ENCODE data around the gene ITFG2. TPM values are rescaled to one million over a fixed set of nuclear protein-coding genes. Genes with fewer than 3 reads are reported as not detected.

ITFG2 gene
- total RNA-seq, 1 donor from 2014 or later: 42.3 TPM

- Histone ChIP-seq H3K27ac (no peak overlapping the region), H3K9me3 (no peaks in the 10 kb centered on the region), H3K4me1 (peaks cover 21% of the 10 kb centered on the region), H3K4me3 (no peak overlapping the region), H3K36me3 (peaks cover 13% of the 10 kb centered on the region), H3K27me3 (no peaks in the 10 kb centered on the region)
- no peak for TF ChIP-seq CTCF (IDR thresholded peaks at IDR 0.05)
- intact Hi-C loops (cut with DNase I): no loop called here
- no peak for DNase-seq
- no peak for ATAC-seq
Measured at GRCh38 chr12:2793561-2793960, 18.9 kb upstream of the ITFG2 start.

- H3K9me3 ChIP-seq: no peaks in the 10 kb centered on the region
- DNase-seq (no peak), ATAC-seq (peak; percentile 41)
- intact Hi-C loops (cut with DNase I): no loop called here
- H3K27me3 ChIP-seq: no peaks in the 10 kb centered on the region
- H3K4me1 ChIP-seq: peaks cover 21% of the 10 kb centered on the region
- peaks cover 20% of the 10 kb centered on the region for H3K36me3 ChIP-seq
- H3K27ac ChIP-seq: no peak overlapping the region
- peak overlapping the region; percentile 68 for H3K4me3 ChIP-seq
- TF ChIP-seq CTCF (IDR thresholded peaks at IDR 0.05): no peak
Measured at GRCh38 chr12:2794191-2794735, 18.2 kb upstream of the ITFG2 start.

- intact Hi-C loops (cut with DNase I): no loop called here
- peak; percentile 96 for ATAC-seq
- H3K27ac ChIP-seq: peak within 1 kb of the TSS; percentile 51
Measured at GRCh38 chr12:2794736-2795289, 17.7 kb upstream of the ITFG2 start, which contains the start of gene FKBP4. FKBP4 (plus strand) TSS chr12:2794970; CDS start chr12:2795140, 170 bp downstream.

GRCh38 chr12:2795291-2796186 lies 16.9 kb upstream of the ITFG2 start:
- no peak for TF ChIP-seq CTCF (IDR thresholded peaks at IDR 0.05)
- peak overlapping the region; percentile 51 for H3K27ac ChIP-seq
- peaks cover 32% of the 10 kb centered on the region for H3K36me3 ChIP-seq
- peak overlapping the region; percentile 68 for H3K4me3 ChIP-seq
- ATAC-seq (peak; percentile 87), DNase-seq (peak; percentile 89)
- no peaks in the 10 kb centered on the region for H3K27me3 ChIP-seq
- no peaks in the 10 kb centered on the region for H3K9me3 ChIP-seq
- intact Hi-C loops (cut with DNase I): no loop called here
- H3K4me1 ChIP-seq: peaks cover 21% of the 10 kb centered on the region

More at GRCh38 chr12:2794736-2795289, 17.7 kb upstream of the ITFG2 start, which contains the start of gene FKBP4:
- H3K27me3 ChIP-seq: no peaks in the 10 kb centered on the region
- peaks cover 25% of the 10 kb centered on the region for H3K36me3 ChIP-seq
- no peaks in the 10 kb centered on the region for H3K9me3 ChIP-seq
- DNase-seq: peak; percentile 95
- peaks cover 21% of the 10 kb centered on the region for H3K4me1 ChIP-seq
- H3K4me3 ChIP-seq: peak within 1 kb of the TSS; percentile 68
- TF ChIP-seq CTCF (IDR thresholded peaks at IDR 0.05): no peak

GRCh38 chr12:2796187-2796666 lies 16.2 kb upstream of the ITFG2 start:
- Histone ChIP-seq H3K36me3 (peaks cover 39% of the 10 kb centered on the region), H3K4me3 (peak overlapping the region; percentile 68), H3K4me1 (peaks cover 21% of the 10 kb centered on the region), H3K27ac (peak overlapping the region; percentile 51), H3K9me3 (no peaks in the 10 kb centered on the region), H3K27me3 (no peaks in the 10 kb centered on the region)
- no peak for TF ChIP-seq CTCF (IDR thresholded peaks at IDR 0.05)
- DNase-seq: no peak
- ATAC-seq: no peak
- intact Hi-C loops (cut with DNase I): no loop called here

Data from upper lobe of right lung (tissue), 1 donor.